Measurements from ENCODE around the gene XYLT1.

Gene XYLT1

GRCh38 chr16:17269439-17269838, 201.3 kb downstream of the XYLT1 start:
- no peak overlapping the region for H3K4me3 ChIP-seq (ENCODE audit: low read length)
- no peak for DNase-seq (ENCODE audit: low read depth)
- TF ChIP-seq CTCF (IDR thresholded peaks at IDR 0.05; ENCODE audit: insufficient read depth, low read depth, low read length, missing control alignments) = no peak

- DNase-seq (ENCODE audit: low read depth) = no peak
- H3K4me3 ChIP-seq (ENCODE audit: low read length) = no peak overlapping the region
- no peak for TF ChIP-seq CTCF (IDR thresholded peaks at IDR 0.05; ENCODE audit: insufficient read depth, low read depth, low read length, missing control alignments)
Measured at GRCh38 chr16:17266608-17267313, 204.0 kb downstream of the XYLT1 start.

GRCh38 chr16:17265154-17265553, 205.6 kb downstream of the XYLT1 start:
- DNase-seq (ENCODE audit: low read depth) = no peak
- H3K4me3 ChIP-seq (ENCODE audit: low read length) = no peak overlapping the region
- no peak for TF ChIP-seq CTCF (IDR thresholded peaks at IDR 0.05; ENCODE audit: insufficient read depth, low read depth, low read length, missing control alignments)

- H3K4me3 ChIP-seq (ENCODE audit: low read length) = no peak overlapping the region
- TF ChIP-seq CTCF (IDR thresholded peaks at IDR 0.05; ENCODE audit: insufficient read depth, low read depth, low read length, missing control alignments) = no peak
- no peak for DNase-seq (ENCODE audit: low read depth)
Measured at GRCh38 chr16:17261197-17261858, 209.4 kb downstream of the XYLT1 start.

GRCh38 chr16:17260276-17260849, 210.4 kb downstream of the XYLT1 start:
- no peak for DNase-seq (ENCODE audit: low read depth)
- TF ChIP-seq CTCF (IDR thresholded peaks at IDR 0.05; ENCODE audit: insufficient read depth, low read depth, low read length, missing control alignments) = no peak
- no peak overlapping the region for H3K4me3 ChIP-seq (ENCODE audit: low read length)

GRCh38 chr16:17259751-17260270, 210.9 kb downstream of the XYLT1 start:
- no peak overlapping the region for H3K4me3 ChIP-seq (ENCODE audit: low read length)
- DNase-seq (ENCODE audit: low read depth) = no peak
- TF ChIP-seq CTCF (IDR thresholded peaks at IDR 0.05; ENCODE audit: insufficient read depth, low read depth, low read length, missing control alignments) = no peak
